ENCODE results near the gene PLXNB1.

GRCh38 chr3:48371651-48372376, 58.1 kb downstream of the PLXNB1 start, which contains the start of gene FBXW12:
- TF ChIP-seq SUZ12 (IDR thresholded peaks at IDR 0.05; ENCODE audit: extremely low read depth, insufficient read depth, insufficient read length) (no peak), ZNF274 (IDR thresholded peaks at IDR 0.05; ENCODE audit: low read depth, low read length) (no peak), YY1 (IDR thresholded peaks at IDR 0.05; ENCODE audit: insufficient read depth, insufficient read length) (no peak)

Measured in NT2/D1 (cell line).